A673 (cell line): ENCODE data around the gene RIC1. TPM values are rescaled to one million over a fixed set of nuclear protein-coding genes. Genes with fewer than 3 reads are reported as not detected.
"Not testable (repeated sequence)": the region's sequence is repeated elsewhere in the genome, so short reads cannot be mapped to it uniquely, and the experiment has no call there.

ENCODE experiments used
- BruUV-seq: library from RNA; stranded (reverse); fragments of 400-500 nt; replicated peaks from 2 replicates; lab custom pipeline; 2021; lab: Mats Ljungman, UMichigan
- CTCF ChIA-PET: fragments of 300-600 bp; sonication (Branson Sonifier 250); formaldehyde crosslinking; loops from one replicate; lab custom pipeline; 2022; ENCODE audit warnings: antibody characterized with exemption; lab: Charles Lee
- POLR2A ChIA-PET: fragments of 300-600 bp; sonication (Branson Sonifier 250); formaldehyde crosslinking; loops from one replicate; lab custom pipeline; 2022; ENCODE audit warnings: antibody characterized with exemption; ENCODE audit not compliant: low non-redundant PET; lab: Charles Lee
- DNase-seq: peaks from one replicate; pipeline ENCODE4 v3.0.0-alpha.2; 2015; ENCODE audit warnings: low spot score
- H3K27ac ChIP-seq: fragments of 200-600 bp; sonication (generic); 2 replicates; pipeline ENCODE4 v1.5.1; 2016; ENCODE audit warnings: mixed run types, low read depth, mild to moderate bottlenecking, mixed read lengths, antibody characterized with exemption, low read length; ENCODE audit not compliant: poor library complexity, severe bottlenecking
- H3K27me3 ChIP-seq: fragments of 200-600 bp; sonication (generic); replicated peaks from 2 replicates; pipeline ENCODE4 v1.6.1; 2017; ENCODE audit warnings: mixed run types, low read depth, mild to moderate bottlenecking, mixed read lengths, antibody characterized with exemption, low read length; ENCODE audit not compliant: insufficient read depth, poor library complexity
- H3K36me3 ChIP-seq: fragments of 200-600 bp; sonication (generic); 2 replicates; pipeline ENCODE4 v1.6.1; 2016; ENCODE audit warnings: mixed run types, mild to moderate bottlenecking, mixed read lengths, antibody characterized with exemption, low read length; ENCODE audit not compliant: insufficient read depth, poor library complexity, severe bottlenecking
- H3K4me1 ChIP-seq: fragments of 200-600 bp; sonication (generic); 2 replicates; pipeline ENCODE4 v1.6.1; 2017; ENCODE audit warnings: mixed run types, mild to moderate bottlenecking, mixed read lengths, antibody characterized with exemption, low read length; ENCODE audit not compliant: insufficient read depth, poor library complexity, severe bottlenecking
- H3K4me3 ChIP-seq: fragments of 200-600 bp; sonication (generic); 2 replicates; pipeline ENCODE4 v1.5.1; 2016; ENCODE audit warnings: low read depth, mixed run types, mild to moderate bottlenecking, mixed read lengths, low read length; ENCODE audit not compliant: poor library complexity, severe bottlenecking
- H3K9me3 ChIP-seq: fragments of 200-600 bp; sonication (generic); 2 replicates; pipeline ENCODE4 v1.6.1; 2016; ENCODE audit warnings: mixed run types, low read depth, mild to moderate bottlenecking, mixed read lengths, antibody characterized with exemption, low read length; ENCODE audit not compliant: poor library complexity, severe bottlenecking
- CTCF ChIP-seq: fragments of 300-800, 200-600 bp; sonication (generic); conservative IDR thresholded peaks from 2 replicates; pipeline ENCODE4 v1.5.1; 2017; ENCODE audit warnings: low read depth, mild to moderate bottlenecking, antibody characterized with exemption, low read length, moderate library complexity, mixed read lengths
- EZH2 ChIP-seq: fragments of 200-600 bp; sonication (generic); IDR thresholded peaks from 2 replicates; pipeline ENCODE4 v1.6.1; 2017; ENCODE audit warnings: borderline replicate concordance, low read depth, mild to moderate bottlenecking, mixed read lengths, antibody characterized with exemption, low read length; ENCODE audit not compliant: poor library complexity, severe bottlenecking
- intact Hi-C: fragments of 100-400 bp; cut with micrococcal nuclease; formaldehyde crosslinking; loops from one replicate; pipeline ENCODE4 v1.10.0; 2022; ENCODE audit not compliant: unreplicated experiment
- total RNA-seq: library from RNA; stranded (reverse); gene quantifications from 2 replicates; pipeline ENCODE4 v1.2.3, GENCODE V29; 2021

Gene RIC1
- total RNA-seq, 1 experiment from 2014 or later, result 23.3 TPM

- Histone ChIP-seq H3K27ac (no peak overlapping the region), H3K27me3 (no peaks in the 10 kb centered on the region), H3K4me3 (no peak overlapping the region), H3K9me3 (peaks cover 7% of the 10 kb centered on the region), H3K36me3 (peaks cover 9% of the 10 kb centered on the region), H3K4me1 (peaks cover 12% of the 10 kb centered on the region)
- intact Hi-C loops, result no loop called here
- DNase-seq, result no peak
- TF ChIP-seq EZH2 (no peak), CTCF (no peak)
- CTCF ChIA-PET, result no interaction called here
- POLR2A ChIA-PET, result no interaction called here
- BruUV-seq, result no TSS peak
These were observed 90.4 kb downstream of the RIC1 start for GRCh38 chr9:5719100-5719926.

- DNase-seq, result no peak
- BruUV-seq, result no TSS peak
- intact Hi-C loops, result no loop called here
- Histone ChIP-seq H3K4me1 (peaks cover 12% of the 10 kb centered on the region), H3K9me3 (peaks cover 7% of the 10 kb centered on the region), H3K27me3 (no peaks in the 10 kb centered on the region), H3K27ac (no peak overlapping the region), H3K4me3 (no peak overlapping the region), H3K36me3 (peaks cover 9% of the 10 kb centered on the region)
- ChIA-PET POLR2A (no interaction called here), CTCF (no interaction called here)
- TF ChIP-seq EZH2, result no peak
- no peak for TF ChIP-seq CTCF
These were observed 91.2 kb downstream of the RIC1 start for GRCh38 chr9:5720151-5720550.

GRCh38 chr9:5721279-5722087 lies 92.6 kb downstream of the RIC1 start:
- Histone ChIP-seq H3K4me1 (peaks cover 12% of the 10 kb centered on the region), H3K4me3 (no peak overlapping the region), H3K36me3 (peaks cover 9% of the 10 kb centered on the region), H3K27ac (no peak overlapping the region), H3K9me3 (peaks cover 5% of the 10 kb centered on the region), H3K27me3 (no peaks in the 10 kb centered on the region)
- intact Hi-C loops, result no loop called here
- POLR2A ChIA-PET, result interaction anchor here (0.7 kb wide), 1 partner anchor 624 kb away, joined by 4 read pairs; no protein-coding TSS in a partner anchor
- CTCF ChIA-PET, result no interaction called here
- no TSS peak for BruUV-seq
- DNase-seq, result no peak
- no peak for TF ChIP-seq CTCF
- TF ChIP-seq EZH2, result no peak

GRCh38 chr9:5722679-5723078 lies 93.8 kb downstream of the RIC1 start:
- H3K9me3 ChIP-seq, DNase-seq, H3K27me3 ChIP-seq, CTCF ChIA-PET, H3K27ac ChIP-seq, H3K4me3 ChIP-seq, H3K36me3 ChIP-seq, intact Hi-C loops, BruUV-seq: not testable (repeated sequence)
- H3K4me1 ChIP-seq, result peaks cover 12% of the 10 kb centered on the region
- POLR2A ChIA-PET, result interaction anchor here (0.7 kb wide), 1 partner anchor 625 kb away, joined by 4 read pairs; no protein-coding TSS in a partner anchor
